NB4 (cell line): ENCODE measurements around the gene BCAS3.

Experiments used
- POLR2A ChIP-seq: IDR thresholded peaks from 2 replicates; pipeline ENCODE4 v1.6.1; 2011; ENCODE audit warnings: mild to moderate bottlenecking; ENCODE audit not compliant: insufficient read length; ENCODE audit errors: extremely low read depth
- TF ChIP-seq, protein P1 (sequence below): IDR thresholded peaks from one replicate; pipeline ENCODE4 v1.5.1; 2012; ENCODE audit warnings: low read depth, low read length
- TF ChIP-seq, protein P2 (sequence below): IDR thresholded peaks from 2 replicates; pipeline ENCODE4 v1.6.1; 2011; ENCODE audit warnings: low read depth, low read length

DNA sequence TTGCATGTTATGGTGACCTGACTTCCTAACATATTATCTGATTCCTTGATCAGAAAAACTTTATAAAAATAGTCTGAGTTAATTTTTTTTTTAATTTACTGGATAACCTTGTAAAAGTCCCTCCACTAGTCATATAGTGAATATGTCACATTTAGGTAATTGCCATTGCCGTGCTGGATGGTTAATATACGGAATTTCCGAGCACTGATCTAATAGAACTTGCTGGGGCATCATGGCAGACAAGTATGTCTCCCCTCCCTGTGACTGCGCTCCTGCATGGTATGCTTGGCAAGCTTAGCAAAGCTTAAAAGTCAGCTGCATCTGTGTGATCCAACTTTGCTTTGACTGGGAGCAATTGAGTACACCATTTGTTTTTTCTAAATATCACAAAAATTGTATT lies 482.6 kb downstream of the BCAS3 start:
- TF ChIP-seq, protein P1, sequence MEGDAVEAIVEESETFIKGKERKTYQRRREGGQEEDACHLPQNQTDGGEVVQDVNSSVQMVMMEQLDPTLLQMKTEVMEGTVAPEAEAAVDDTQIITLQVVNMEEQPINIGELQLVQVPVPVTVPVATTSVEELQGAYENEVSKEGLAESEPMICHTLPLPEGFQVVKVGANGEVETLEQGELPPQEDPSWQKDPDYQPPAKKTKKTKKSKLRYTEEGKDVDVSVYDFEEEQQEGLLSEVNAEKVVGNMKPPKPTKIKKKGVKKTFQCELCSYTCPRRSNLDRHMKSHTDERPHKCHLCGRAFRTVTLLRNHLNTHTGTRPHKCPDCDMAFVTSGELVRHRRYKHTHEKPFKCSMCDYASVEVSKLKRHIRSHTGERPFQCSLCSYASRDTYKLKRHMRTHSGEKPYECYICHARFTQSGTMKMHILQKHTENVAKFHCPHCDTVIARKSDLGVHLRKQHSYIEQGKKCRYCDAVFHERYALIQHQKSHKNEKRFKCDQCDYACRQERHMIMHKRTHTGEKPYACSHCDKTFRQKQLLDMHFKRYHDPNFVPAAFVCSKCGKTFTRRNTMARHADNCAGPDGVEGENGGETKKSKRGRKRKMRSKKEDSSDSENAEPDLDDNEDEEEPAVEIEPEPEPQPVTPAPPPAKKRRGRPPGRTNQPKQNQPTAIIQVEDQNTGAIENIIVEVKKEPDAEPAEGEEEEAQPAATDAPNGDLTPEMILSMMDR, result no peak
- no peak for TF ChIP-seq POLR2A
- TF ChIP-seq, protein P2, sequence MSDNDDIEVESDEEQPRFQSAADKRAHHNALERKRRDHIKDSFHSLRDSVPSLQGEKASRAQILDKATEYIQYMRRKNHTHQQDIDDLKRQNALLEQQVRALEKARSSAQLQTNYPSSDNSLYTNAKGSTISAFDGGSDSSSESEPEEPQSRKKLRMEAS, result no peak
